ENCODE measurements around the gene JMJD8.

- no peak for TF ChIP-seq EZH2 (IDR thresholded peaks at IDR 0.05; ENCODE audit: insufficient read depth, poor library complexity, severe bottlenecking)
- TF ChIP-seq EZH2phosphoT487 (IDR thresholded peaks at IDR 0.05; ENCODE audit: insufficient read depth, low read depth) = no peak
Observed at GRCh38 chr16:714558-715476, 30.7 kb upstream of the JMJD8 start, which contains the start of gene METRN.

All from GM23248 (cell line).